SU-DHL-6 (cell line): ENCODE data around the gene CTH.

Experiments used
- H2AFZ ChIP-seq: fragments of 200-600 bp; sonication (generic); 2 replicates; pipeline ENCODE4 v1.6.1; 2014; ENCODE audit warnings: low read depth, mild to moderate bottlenecking, moderate library complexity, mixed read lengths, antibody characterized with exemption, low read length; ENCODE audit not compliant: severe bottlenecking
- H3F3A ChIP-seq: fragments of 200-600 bp; shearing (Covaris generic); 2 replicates; pipeline ENCODE4 v1.6.0; 2016; ENCODE audit warnings: antibody characterized with exemption, mild to moderate bottlenecking; ENCODE audit not compliant: insufficient read depth
- H3K27ac ChIP-seq: fragments of 200-600 bp; sonication (generic); 2 replicates; pipeline ENCODE4 v1.5.1; 2016; ENCODE audit warnings: low read depth, mild to moderate bottlenecking, low read length, moderate library complexity, mixed read lengths
- H3K27me3 ChIP-seq: fragments of 200-600 bp; sonication (generic), shearing (Covaris generic); 2 replicates; pipeline ENCODE4 v1.6.0; 2014; ENCODE audit warnings: mild to moderate bottlenecking, low read length
- H3K36me3 ChIP-seq: fragments of 200-600 bp; sonication (generic); 2 replicates; pipeline ENCODE4 v1.6.1; 2014; ENCODE audit warnings: mild to moderate bottlenecking, low read length, mixed read lengths
- H3K4me2 ChIP-seq: fragments of 300-600, 200-600 bp; shearing (Covaris generic), sonication (generic); 2 replicates; pipeline ENCODE4 v1.6.0; 2014; ENCODE audit warnings: low read length, low read depth, mild to moderate bottlenecking; ENCODE audit not compliant: poor library complexity, severe bottlenecking
- H3K4me3 ChIP-seq: fragments of 200-600 bp; sonication (generic); 2 replicates; pipeline ENCODE4 v1.5.1; 2014; ENCODE audit warnings: antibody characterized with exemption, low read length, mild to moderate bottlenecking, mixed read lengths; ENCODE audit not compliant: insufficient read depth, poor library complexity, severe bottlenecking
- H3K79me2 ChIP-seq: fragments of 200-600 bp; sonication (generic); 2 replicates; pipeline ENCODE4 v1.6.1; 2014; ENCODE audit warnings: mild to moderate bottlenecking, low read length, moderate library complexity; ENCODE audit not compliant: insufficient read depth
- H3K9ac ChIP-seq: fragments of 200-600 bp; sonication (generic); 2 replicates; pipeline ENCODE4 v1.7.0; 2014; ENCODE audit warnings: mild to moderate bottlenecking, low read length
- H3K9me2 ChIP-seq: fragments of 200-600 bp; sonication (generic); replicated peaks from 2 replicates; pipeline ENCODE4 v1.6.1; 2014; ENCODE audit warnings: low read length; ENCODE audit not compliant: insufficient read depth
- H3K9me3 ChIP-seq: fragments of 200-600 bp; sonication (generic); 2 replicates; pipeline ENCODE4 v1.6.1; 2014; ENCODE audit warnings: low read length, mixed read lengths; ENCODE audit not compliant: insufficient read depth
- H4K20me1 ChIP-seq: fragments of 200-600 bp; sonication (generic); 2 replicates; pipeline ENCODE4 v1.6.1; 2014; ENCODE audit warnings: low read depth, mild to moderate bottlenecking, antibody characterized with exemption, low read length, moderate library complexity, mixed read lengths
- CTCF ChIP-seq: fragments of 200-600 bp; sonication (generic); IDR thresholded peaks from one replicate; pipeline ENCODE4 v1.5.1; 2017; ENCODE audit warnings: antibody characterized with exemption, mild to moderate bottlenecking, low read length, moderate library complexity; ENCODE audit not compliant: insufficient read depth, poor library complexity, severe bottlenecking
- EZH2phosphoT487 ChIP-seq: fragments of 200-600 bp; sonication (generic), shearing (Covaris generic); conservative IDR thresholded peaks from 2 replicates; pipeline ENCODE4 v1.6.1; 2018; ENCODE audit warnings: mild to moderate bottlenecking, antibody characterized with exemption, low read length, moderate library complexity, mixed read lengths

Gene CTH

GRCh38 chr1:70386121-70386520 is 24.9 kb upstream of the CTH start:
- no peaks in the 10 kb centered on the region for H3K79me2 ChIP-seq

GRCh38 chr1:70387507-70387906 is 23.6 kb upstream of the CTH start:
- Histone ChIP-seq H3K4me2 (no peak overlapping the region), H2AFZ (no peak overlapping the region), H3K9me2 (no peaks in the 10 kb centered on the region), H3K79me2 (no peaks in the 10 kb centered on the region), H3K9me3 (no peaks in the 10 kb centered on the region), H3K9ac (no peak overlapping the region), H3K36me3 (no peaks in the 10 kb centered on the region), H3K27ac (no peak overlapping the region), H3K4me3 (no peak overlapping the region), H3K27me3 (no peaks in the 10 kb centered on the region), H4K20me1 (no peaks in the 10 kb centered on the region), H3F3A (no peaks in the 10 kb centered on the region)
- TF ChIP-seq CTCF: no peak
- TF ChIP-seq EZH2phosphoT487: no peak

More at GRCh38 chr1:70386121-70386520, 24.9 kb upstream of the CTH start:
- Histone ChIP-seq H3K9ac (no peak overlapping the region), H3F3A (no peaks in the 10 kb centered on the region), H3K36me3 (no peaks in the 10 kb centered on the region), H4K20me1 (no peaks in the 10 kb centered on the region), H3K27me3 (no peaks in the 10 kb centered on the region; the same call in 1 of the 2 replicates), H3K27ac (no peak overlapping the region), H3K4me2 (no peak overlapping the region), H3K9me3 (no peaks in the 10 kb centered on the region), H3K4me3 (no peak overlapping the region), H3K9me2 (no peaks in the 10 kb centered on the region), H2AFZ (no peak overlapping the region)
- TF ChIP-seq EZH2phosphoT487: no peak
- TF ChIP-seq CTCF: no peak

GRCh38 chr1:70392626-70393025 is 18.4 kb upstream of the CTH start:
- Histone ChIP-seq H3K9me3 (no peaks in the 10 kb centered on the region), H4K20me1 (no peaks in the 10 kb centered on the region), H3K9ac (no peak overlapping the region), H3K4me3 (no peak overlapping the region), H3K36me3 (no peaks in the 10 kb centered on the region), H3F3A (no peaks in the 10 kb centered on the region), H3K79me2 (no peaks in the 10 kb centered on the region), H3K4me2 (no peak overlapping the region), H2AFZ (no peak overlapping the region), H3K9me2 (no peaks in the 10 kb centered on the region), H3K27ac (no peak overlapping the region), H3K27me3 (no peaks in the 10 kb centered on the region)
- TF ChIP-seq CTCF: no peak
- no peak for TF ChIP-seq EZH2phosphoT487
